ENCODE data around the gene TOMM40L. TPM values are rescaled to one million over a fixed set of nuclear protein-coding genes. Genes with fewer than 3 reads are reported as not detected.

TOMM40L gene
- total RNA-seq, 1 donor from 2014 or later, result 16.3 TPM

GRCh38 chr1:161193561-161194235, 32.2 kb upstream of the TOMM40L start:
- H3K9me3 Mint-ChIP-seq (ENCODE audit: low read depth), result no peaks in the 10 kb centered on the region
- no peaks in the 10 kb centered on the region for H3K36me3 Mint-ChIP-seq (ENCODE audit: insufficient read depth)
- H3K4me1 Mint-ChIP-seq (ENCODE audit: low read depth), result peaks cover 2% of the 10 kb centered on the region
- H3K27me3 Mint-ChIP-seq, result no peaks in the 10 kb centered on the region
- H3K27ac Mint-ChIP-seq, result no peak overlapping the region
- no peak for DNase-seq (ENCODE audit: low spot score, unreplicated experiment)
- TF ChIP-seq CTCF (IDR thresholded peaks at IDR 0.05; ENCODE audit: unreplicated experiment), result no peak
- no peak overlapping the region for H3K4me3 Mint-ChIP-seq (ENCODE audit: low read depth)

- H3K9me3 Mint-ChIP-seq (ENCODE audit: low read depth), result no peaks in the 10 kb centered on the region
- no peak overlapping the region for H3K4me3 Mint-ChIP-seq (ENCODE audit: low read depth)
- no peaks in the 10 kb centered on the region for H3K36me3 Mint-ChIP-seq (ENCODE audit: insufficient read depth)
- peaks cover 3% of the 10 kb centered on the region for H3K27me3 Mint-ChIP-seq
- peaks cover 5% of the 10 kb centered on the region for H3K4me1 Mint-ChIP-seq (ENCODE audit: low read depth)
- TF ChIP-seq CTCF (IDR thresholded peaks at IDR 0.05; ENCODE audit: unreplicated experiment), result no peak
- no peak for DNase-seq (ENCODE audit: low spot score, unreplicated experiment)
- no peak overlapping the region for H3K27ac Mint-ChIP-seq
Measured at GRCh38 chr1:161195171-161195570, 30.7 kb upstream of the TOMM40L start.

GRCh38 chr1:161196111-161196510, 29.7 kb upstream of the TOMM40L start:
- Mint-ChIP-seq H3K36me3 (ENCODE audit: insufficient read depth) (no peaks in the 10 kb centered on the region), H3K27me3 (peaks cover 3% of the 10 kb centered on the region), H3K4me3 (ENCODE audit: low read depth) (no peak overlapping the region), H3K9me3 (ENCODE audit: low read depth) (no peaks in the 10 kb centered on the region), H3K27ac (no peak overlapping the region), H3K4me1 (ENCODE audit: low read depth) (peaks cover 7% of the 10 kb centered on the region)
- DNase-seq (ENCODE audit: low spot score, unreplicated experiment), result no peak
- no peak for TF ChIP-seq CTCF (IDR thresholded peaks at IDR 0.05; ENCODE audit: unreplicated experiment)

- Mint-ChIP-seq H3K4me1 (ENCODE audit: low read depth) (peaks cover 12% of the 10 kb centered on the region), H3K4me3 (ENCODE audit: low read depth) (no peak overlapping the region), H3K27me3 (peaks cover 3% of the 10 kb centered on the region), H3K9me3 (ENCODE audit: low read depth) (no peaks in the 10 kb centered on the region), H3K27ac (no peak overlapping the region), H3K36me3 (ENCODE audit: insufficient read depth) (no peaks in the 10 kb centered on the region)
- TF ChIP-seq CTCF (IDR thresholded peaks at IDR 0.05; ENCODE audit: unreplicated experiment), result no peak
- no peak for DNase-seq (ENCODE audit: low spot score, unreplicated experiment)
Measured at GRCh38 chr1:161196521-161197451, 29.1 kb upstream of the TOMM40L start.

GRCh38 chr1:161197560-161198193, 28.2 kb upstream of the TOMM40L start:
- no peak overlapping the region for H3K27ac Mint-ChIP-seq
- no peak overlapping the region for H3K4me3 Mint-ChIP-seq (ENCODE audit: low read depth)
- peaks cover 3% of the 10 kb centered on the region for H3K27me3 Mint-ChIP-seq
- no peaks in the 10 kb centered on the region for H3K9me3 Mint-ChIP-seq (ENCODE audit: low read depth)
- H3K36me3 Mint-ChIP-seq (ENCODE audit: insufficient read depth), result no peaks in the 10 kb centered on the region
- no peak for DNase-seq (ENCODE audit: low spot score, unreplicated experiment)
- peaks cover 12% of the 10 kb centered on the region for H3K4me1 Mint-ChIP-seq (ENCODE audit: low read depth)
- no peak for TF ChIP-seq CTCF (IDR thresholded peaks at IDR 0.05; ENCODE audit: unreplicated experiment)

Data from progenitor cell of endocrine pancreas (in vitro differentiated cells).